22Rv1 (cell line): ENCODE measurements around the gene ATAD1.

ENCODE experiments used
- ZFX ChIP-seq: fragments of 450-650 bp; IDR thresholded peaks from 2 replicates; pipeline ENCODE4 v1.6.1; 2017; ENCODE audit warnings: antibody characterized with exemption, borderline replicate concordance
- TF ChIP-seq, protein P1 (sequence below): fragments of 450-650 bp; IDR thresholded peaks from 2 replicates; pipeline ENCODE4 v1.5.1; 2017; ENCODE audit warnings: mild to moderate bottlenecking

DNA sequence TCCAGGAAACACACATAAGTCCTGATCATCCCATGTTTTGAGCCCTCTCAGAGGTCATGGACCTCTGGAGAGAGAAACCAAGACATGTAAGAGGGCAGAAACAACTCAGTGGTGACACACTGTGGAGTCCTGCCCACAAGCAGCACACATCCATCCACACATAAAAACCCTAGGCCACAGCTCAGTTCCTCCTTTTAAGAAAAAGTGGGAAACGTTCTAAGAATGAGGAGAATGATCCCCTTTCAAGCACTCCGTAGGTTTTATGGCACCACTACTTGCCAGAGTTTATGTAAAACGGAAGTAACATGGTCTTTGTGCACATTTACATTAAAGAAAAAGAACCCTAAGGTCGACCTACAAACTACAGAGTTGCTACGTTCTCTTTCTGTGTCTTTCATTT is 19.9 kb downstream of the ATAD1 start:
- TF ChIP-seq, protein P1, sequence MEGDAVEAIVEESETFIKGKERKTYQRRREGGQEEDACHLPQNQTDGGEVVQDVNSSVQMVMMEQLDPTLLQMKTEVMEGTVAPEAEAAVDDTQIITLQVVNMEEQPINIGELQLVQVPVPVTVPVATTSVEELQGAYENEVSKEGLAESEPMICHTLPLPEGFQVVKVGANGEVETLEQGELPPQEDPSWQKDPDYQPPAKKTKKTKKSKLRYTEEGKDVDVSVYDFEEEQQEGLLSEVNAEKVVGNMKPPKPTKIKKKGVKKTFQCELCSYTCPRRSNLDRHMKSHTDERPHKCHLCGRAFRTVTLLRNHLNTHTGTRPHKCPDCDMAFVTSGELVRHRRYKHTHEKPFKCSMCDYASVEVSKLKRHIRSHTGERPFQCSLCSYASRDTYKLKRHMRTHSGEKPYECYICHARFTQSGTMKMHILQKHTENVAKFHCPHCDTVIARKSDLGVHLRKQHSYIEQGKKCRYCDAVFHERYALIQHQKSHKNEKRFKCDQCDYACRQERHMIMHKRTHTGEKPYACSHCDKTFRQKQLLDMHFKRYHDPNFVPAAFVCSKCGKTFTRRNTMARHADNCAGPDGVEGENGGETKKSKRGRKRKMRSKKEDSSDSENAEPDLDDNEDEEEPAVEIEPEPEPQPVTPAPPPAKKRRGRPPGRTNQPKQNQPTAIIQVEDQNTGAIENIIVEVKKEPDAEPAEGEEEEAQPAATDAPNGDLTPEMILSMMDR = no peak
- no peak for TF ChIP-seq ZFX
